Skeletal muscle satellite cell (primary cell): Measurements from ENCODE around the gene TMEM254. TPM values are rescaled to one million over a fixed set of nuclear protein-coding genes. Genes with fewer than 3 reads are reported as not detected.
"Not testable (repeated sequence)": the region's sequence is repeated elsewhere in the genome, so short reads cannot be mapped to it uniquely, and the experiment has no call there.

Source experiments
- H3K27me3 ChIP-seq: 2 replicates; pipeline ENCODE4 v1.7.0; 2013; ENCODE audit warnings: low read length; ENCODE audit not compliant: control insufficient read depth, insufficient read depth
- H3K36me3 ChIP-seq: 2 replicates; pipeline ENCODE4 v1.7.0; 2013; ENCODE audit warnings: mild to moderate bottlenecking, control low read depth, low read length; ENCODE audit not compliant: insufficient read depth
- H3K4me1 ChIP-seq: 2 replicates; pipeline ENCODE4 v1.7.0; 2013; ENCODE audit warnings: low read length; ENCODE audit not compliant: control insufficient read depth, insufficient read depth
- H3K4me2 ChIP-seq: 2 replicates; pipeline ENCODE4 v1.7.0; 2013; ENCODE audit warnings: mild to moderate bottlenecking, low read length
- H3K4me3 ChIP-seq: 2 replicates; pipeline ENCODE4 v1.7.0; 2013; ENCODE audit warnings: low read length
- H3K9ac ChIP-seq: 2 replicates; pipeline ENCODE4 v1.7.0; 2013; ENCODE audit warnings: mild to moderate bottlenecking, low read depth, low read length, moderate library complexity
- H3K9me3 ChIP-seq: replicated peaks from 2 replicates; pipeline ENCODE4 v1.7.0; 2013; ENCODE audit warnings: mild to moderate bottlenecking, control low read depth, low read length
- total RNA-seq: library from RNA; depleted of rRNA; stranded (reverse); fragments of >200 nt; gene quantifications from 2 replicates; pipeline ENCODE4 v1.2.3, GENCODE V29; 2012; rRNA removed

Gene TMEM254
- 7.6 and 8.9 TPM in 2 replicates for total RNA-seq

GRCh38 chr10:80078448-80079311 lies at the start of gene TMEM254:
TMEM254 (plus strand) TSS chr10:80078665; CDS start chr10:80078700, 35 bp downstream.
- peak within 1 kb of the TSS; percentile 72 for H3K4me3 ChIP-seq

GRCh38 chr10:80029205-80029604 lies 49.3 kb upstream of the TMEM254 start:
- H3K9ac ChIP-seq, H3K4me1 ChIP-seq, H3K4me3 ChIP-seq, H3K4me2 ChIP-seq, H3K9me3 ChIP-seq, H3K27me3 ChIP-seq, H3K36me3 ChIP-seq: not testable (repeated sequence)

More at GRCh38 chr10:80078448-80079311, at the start of gene TMEM254:
- H3K4me1 ChIP-seq, result no peaks in the 10 kb centered on the region
- H3K36me3 ChIP-seq, result no peaks in the 10 kb centered on the region
- H3K9ac ChIP-seq, result peak within 1 kb of the TSS; percentile 96
- H3K27me3 ChIP-seq, result no peaks in the 10 kb centered on the region
- H3K9me3 ChIP-seq, result no peaks in the 10 kb centered on the region
- H3K4me2 ChIP-seq, result peak within 1 kb of the TSS; percentile 93

- H3K4me3 ChIP-seq, H3K4me2 ChIP-seq, H3K36me3 ChIP-seq, H3K27me3 ChIP-seq, H3K4me1 ChIP-seq, H3K9me3 ChIP-seq, H3K9ac ChIP-seq: not testable (repeated sequence)
Observed at GRCh38 chr10:80029865-80030264, 48.6 kb upstream of the TMEM254 start.

- H3K4me3 ChIP-seq, result no peak overlapping the region
- H3K36me3 ChIP-seq, result no peaks in the 10 kb centered on the region
- H3K27me3 ChIP-seq, result no peaks in the 10 kb centered on the region
- no peaks in the 10 kb centered on the region for H3K4me1 ChIP-seq
- no peaks in the 10 kb centered on the region for H3K9me3 ChIP-seq
- no peak overlapping the region for H3K4me2 ChIP-seq
- H3K9ac ChIP-seq, result no peak overlapping the region
Observed at GRCh38 chr10:80032503-80032902, 46.0 kb upstream of the TMEM254 start.

- not testable (repeated sequence) for H3K4me1 ChIP-seq
Observed at GRCh38 chr10:80034766-80035165, 43.7 kb upstream of the TMEM254 start.

GRCh38 chr10:80035430-80035829 lies 43.0 kb upstream of the TMEM254 start:
- not testable (repeated sequence) for H3K4me1 ChIP-seq, H3K27me3 ChIP-seq, H3K4me3 ChIP-seq, H3K4me2 ChIP-seq, H3K9ac ChIP-seq, H3K36me3 ChIP-seq, H3K9me3 ChIP-seq

More at GRCh38 chr10:80034766-80035165, 43.7 kb upstream of the TMEM254 start:
- H3K4me3 ChIP-seq, H3K36me3 ChIP-seq, H3K9ac ChIP-seq, H3K4me2 ChIP-seq, H3K27me3 ChIP-seq, H3K9me3 ChIP-seq: not testable (repeated sequence)

- not testable (repeated sequence) for H3K4me3 ChIP-seq, H3K9me3 ChIP-seq, H3K4me2 ChIP-seq, H3K9ac ChIP-seq, H3K4me1 ChIP-seq, H3K36me3 ChIP-seq, H3K27me3 ChIP-seq
Observed at GRCh38 chr10:80036921-80037500, 41.5 kb upstream of the TMEM254 start.

- not testable (repeated sequence) for H3K4me1 ChIP-seq, H3K4me3 ChIP-seq, H3K9me3 ChIP-seq, H3K9ac ChIP-seq, H3K4me2 ChIP-seq, H3K27me3 ChIP-seq, H3K36me3 ChIP-seq
Observed at GRCh38 chr10:80038226-80038625, 40.2 kb upstream of the TMEM254 start.

- Histone ChIP-seq H3K4me1 (no peaks in the 10 kb centered on the region), H3K27me3 (no peaks in the 10 kb centered on the region), H3K9ac (no peak overlapping the region), H3K4me2 (no peak overlapping the region), H3K36me3 (no peaks in the 10 kb centered on the region), H3K9me3 (no peaks in the 10 kb centered on the region), H3K4me3 (no peak overlapping the region)
Observed at GRCh38 chr10:80041162-80041561, 37.3 kb upstream of the TMEM254 start.

GRCh38 chr10:80044935-80045334 lies 33.5 kb upstream of the TMEM254 start:
- H3K27me3 ChIP-seq, H3K9me3 ChIP-seq, H3K4me3 ChIP-seq, H3K4me1 ChIP-seq, H3K4me2 ChIP-seq, H3K9ac ChIP-seq, H3K36me3 ChIP-seq: not testable (repeated sequence)

- H3K9me3 ChIP-seq, result no peaks in the 10 kb centered on the region
Observed at GRCh38 chr10:80046629-80047441, 31.6 kb upstream of the TMEM254 start.

More at GRCh38 chr10:80046629-80047441, 31.6 kb upstream of the TMEM254 start:
- Histone ChIP-seq H3K27me3 (peaks cover 10% of the 10 kb centered on the region), H3K36me3 (no peaks in the 10 kb centered on the region), H3K9ac (no peak overlapping the region), H3K4me1 (no peaks in the 10 kb centered on the region), H3K4me3 (no peak overlapping the region), H3K4me2 (no peak overlapping the region)
